ENCODE results near the gene CNPY1. TPM values are rescaled to one million over a fixed set of nuclear protein-coding genes. Genes with fewer than 3 reads are reported as not detected.

The CNPY1 gene
- total and polyA plus RNA-seq, 2 experiments from 2014 or later = not detected

- Histone ChIP-seq H2AFZ (no peak overlapping the region), H3K27ac (no peak overlapping the region), H3K4me3 (no peak overlapping the region), H3K4me2 (no peak overlapping the region), H3K4me1 (ENCODE audit: insufficient read depth) (no peaks in the 10 kb centered on the region), H4K20me1 (ENCODE audit: insufficient read depth, poor library complexity, severe bottlenecking) (no peaks in the 10 kb centered on the region), H3K9me3 (ENCODE audit: low read depth) (no peaks in the 10 kb centered on the region), H3K36me3 (replicated peaks; ENCODE audit: insufficient read depth, low read depth) (no peaks in the 10 kb centered on the region), H3K27me3 (peaks cover 79% of the 10 kb centered on the region), H3K9me2 (replicated peaks; ENCODE audit: insufficient read depth) (no peaks in the 10 kb centered on the region), H3K79me2 (no peaks in the 10 kb centered on the region)
- 80% methylated on average over 4 of the region's 4 CpGs for WGBS (ENCODE audit: low lambda C conversion rate, missing lambda C conversion rate)
- TF ChIP-seq EZH2phosphoT487 (IDR thresholded peaks at IDR 0.05; ENCODE audit: low read depth, severe bottlenecking, unreplicated experiment) (no peak), CTCF (IDR thresholded peaks at IDR 0.05; ENCODE audit: poor library complexity) (no peak), EZH2 (IDR thresholded peaks at IDR 0.05; ENCODE audit: borderline replicate concordance) (no peak)
- no peak for DNase-seq (ENCODE audit: low spot score)
Measured at GRCh38 chr7:155477476-155477875, 68.9 kb downstream of the CNPY1 start.

GRCh38 chr7:155471718-155472117 is 74.6 kb downstream of the CNPY1 start:
- Histone ChIP-seq H3K79me2 (no peaks in the 10 kb centered on the region), H3K9me2 (replicated peaks; ENCODE audit: insufficient read depth) (no peaks in the 10 kb centered on the region), H2AFZ (no peak overlapping the region), H3K9me3 (ENCODE audit: low read depth) (no peaks in the 10 kb centered on the region), H3K27me3 (peaks cover 100% of the 10 kb centered on the region), H3K4me1 (ENCODE audit: insufficient read depth) (peaks cover 7% of the 10 kb centered on the region), H3K36me3 (replicated peaks; ENCODE audit: insufficient read depth, low read depth) (no peaks in the 10 kb centered on the region), H3K4me2 (no peak overlapping the region), H3K4me3 (no peak overlapping the region), H4K20me1 (ENCODE audit: insufficient read depth, poor library complexity, severe bottlenecking) (no peaks in the 10 kb centered on the region), H3K27ac (no peak overlapping the region)
- WGBS (ENCODE audit: low lambda C conversion rate, missing lambda C conversion rate) = 9% methylated on average over 11 of the region's 11 CpGs
- DNase-seq (ENCODE audit: low spot score) = no peak
- TF ChIP-seq EZH2phosphoT487 (IDR thresholded peaks at IDR 0.05; ENCODE audit: low read depth, severe bottlenecking, unreplicated experiment) (no peak), EZH2 (IDR thresholded peaks at IDR 0.05; ENCODE audit: borderline replicate concordance) (no peak), CTCF (IDR thresholded peaks at IDR 0.05; ENCODE audit: poor library complexity) (no peak)

- Histone ChIP-seq H3K4me3 (no peak overlapping the region), H4K20me1 (ENCODE audit: insufficient read depth, poor library complexity, severe bottlenecking) (peaks cover under 1% of the 10 kb centered on the region), H3K4me2 (no peak overlapping the region), H3K27ac (no peak overlapping the region), H3K9me2 (replicated peaks; ENCODE audit: insufficient read depth) (no peaks in the 10 kb centered on the region), H3K27me3 (peaks cover 100% of the 10 kb centered on the region), H3K9me3 (ENCODE audit: low read depth) (no peaks in the 10 kb centered on the region), H3K36me3 (replicated peaks; ENCODE audit: insufficient read depth, low read depth) (no peaks in the 10 kb centered on the region), H2AFZ (no peak overlapping the region), H3K79me2 (no peaks in the 10 kb centered on the region), H3K4me1 (ENCODE audit: insufficient read depth) (peaks cover 7% of the 10 kb centered on the region)
- 10% methylated on average over 18 of the region's 24 CpGs for WGBS (ENCODE audit: low lambda C conversion rate, missing lambda C conversion rate)
- no peak for DNase-seq (ENCODE audit: low spot score)
- TF ChIP-seq CTCF (IDR thresholded peaks at IDR 0.05; ENCODE audit: poor library complexity) = no peak
- no peak for TF ChIP-seq EZH2phosphoT487 (IDR thresholded peaks at IDR 0.05; ENCODE audit: low read depth, severe bottlenecking, unreplicated experiment)
- TF ChIP-seq EZH2 (IDR thresholded peaks at IDR 0.05; ENCODE audit: borderline replicate concordance) = no peak
Measured at GRCh38 chr7:155470686-155471638, 75.4 kb downstream of the CNPY1 start.

All from hepatocyte (in vitro differentiated cells).